Tibial nerve (tissue), 4 donors: ENCODE data around the gene NFIB. TPM values are rescaled to one million over a fixed set of nuclear protein-coding genes. Genes with fewer than 3 reads are reported as not detected.

Experiments
- DNase-seq, 2 donors: peaks; one replicate each; pipeline ENCODE4 v3.0.0-alpha.2; 2019; ENCODE audit warnings: low spot score in 2 of 2
- H3K27ac ChIP-seq, 4 donors: fragments of 200-600 bp; sonication (generic) in 3 of 4; one replicate each; pipeline ENCODE4 v1.5.1; 2017 to 2019; ENCODE audit warnings: mild to moderate bottlenecking in 1 of 4
- H3K27me3 ChIP-seq, 2 donors: fragments of 200-600 bp; sonication (generic) in 1 of 2; one replicate each; pipeline versions ENCODE4 v1.5.1 to v1.6.0; 2017 to 2019
- H3K36me3 ChIP-seq, 3 donors: fragments of 200-600 bp; sonication (generic); one replicate each; pipeline ENCODE4 v1.5.1; 2018 to 2019
- H3K4me1 ChIP-seq, 4 donors: fragments of 200-600 bp; sonication (generic) in 3 of 4; one replicate each; pipeline ENCODE4 v1.5.1; 2017 to 2019
- H3K4me3 ChIP-seq, 4 donors: fragments of 200-600 bp; sonication (generic) in 3 of 4; one replicate each; pipeline ENCODE4 v1.5.1; 2017 to 2019; ENCODE audit warnings: mild to moderate bottlenecking in 1 of 4, moderate library complexity in 1 of 4
- H3K9me3 ChIP-seq, 4 donors: fragments of 200-600 bp; sonication (generic) in 3 of 4; one replicate each; pipeline ENCODE4 v1.5.1; 2017 to 2019
- CTCF ChIP-seq, 5 experiments: fragments of 200-600 bp in 3 of 5; fragments of 450-650 bp in 2 of 5; sonication (generic) in 3 of 5; IDR thresholded peaks; one replicate each; pipeline ENCODE4 v1.5.1; 2016 to 2019; ENCODE audit warnings: antibody characterized with exemption in 5 of 5, mild to moderate bottlenecking in 3 of 5, moderate library complexity in 2 of 5
- EP300 ChIP-seq, 2 donors: sonication (generic); formaldehyde crosslinking; IDR thresholded peaks; one replicate each; pipeline ENCODE4 v1.6.1; 2017; ENCODE audit warnings: antibody characterized with exemption in 2 of 2, mild to moderate bottlenecking in 1 of 2
- POLR2A ChIP-seq, 2 donors: fragments of 450-650 bp; IDR thresholded peaks; one replicate each; pipeline ENCODE4 v1.6.1; 2017; ENCODE audit warnings: antibody characterized with exemption in 2 of 2, mild to moderate bottlenecking in 2 of 2, moderate library complexity in 2 of 2
- WGBS, 2 donors: methylation state at CpG; one replicate each; pipeline ENCODE4 v1.1.5; 2018; 5-methylcytosine and 5-hydroxymethylcytosine counted together
- total RNA-seq, 4 donors: library from RNA; depleted of rRNA; stranded (reverse); fragments of >200 nt; gene quantifications; one replicate each; pipeline ENCODE4 v1.1.0, GENCODE V29; 2016

Gene NFIB
- total RNA-seq, 4 donors from 2014 or later = 52.1 to 125 (median 78.1) TPM

- H3K27me3 ChIP-seq = no peaks in the 10 kb centered on the region
- 63 to 68% methylated on average over 8 of the region's 8 CpGs for WGBS, 2 donors
Measured at GRCh38 chr9:14209399-14210345, 104.3 kb downstream of the NFIB start.

GRCh38 chr9:14207352-14207995 lies 106.5 kb downstream of the NFIB start:
- no peak overlapping the region for H3K4me3 ChIP-seq
- H3K27ac ChIP-seq = no peak overlapping the region
- no peaks in the 10 kb centered on the region for H3K27me3 ChIP-seq
- peaks cover 0 to 60% (median 7%) of the 10 kb centered on the region in 4 donors for H3K4me1 ChIP-seq
- H3K9me3 ChIP-seq = no peaks in the 10 kb centered on the region
- no peaks in the 10 kb centered on the region for H3K36me3 ChIP-seq
- no peak for TF ChIP-seq EP300 (IDR thresholded peaks at IDR 0.05)
- no peak for TF ChIP-seq POLR2A (IDR thresholded peaks at IDR 0.05)
- TF ChIP-seq CTCF (IDR thresholded peaks at IDR 0.05) = no peak
- DNase-seq = no peak
- WGBS, 2 donors = 78 to 92% methylated on average over 6 of the region's 6 CpGs

More at GRCh38 chr9:14209399-14210345, 104.3 kb downstream of the NFIB start:
- peaks cover 0 to 65% (median 6%) of the 10 kb centered on the region in 4 donors for H3K4me1 ChIP-seq
- no peak overlapping the region for H3K27ac ChIP-seq
- no peak overlapping the region for H3K4me3 ChIP-seq
- no peak for DNase-seq
- H3K9me3 ChIP-seq = no peaks in the 10 kb centered on the region
- no peaks in the 10 kb centered on the region for H3K36me3 ChIP-seq
- TF ChIP-seq POLR2A (IDR thresholded peaks at IDR 0.05) = no peak
- TF ChIP-seq EP300 (IDR thresholded peaks at IDR 0.05) = no peak
- TF ChIP-seq CTCF (IDR thresholded peaks at IDR 0.05) = no peak

- 64 to 76% methylated on average over 1 of the region's 1 CpG for WGBS, 2 donors
- Histone ChIP-seq H3K4me3 (no peak overlapping the region), H3K36me3 (no peaks in the 10 kb centered on the region), H3K27me3 (no peaks in the 10 kb centered on the region), H3K9me3 (no peaks in the 10 kb centered on the region), H3K4me1 (peaks cover 0 to 57% (median 4%) of the 10 kb centered on the region in 4 donors), H3K27ac (no peak overlapping the region)
- TF ChIP-seq CTCF (IDR thresholded peaks at IDR 0.05) (no peak), EP300 (IDR thresholded peaks at IDR 0.05) (no peak), POLR2A (IDR thresholded peaks at IDR 0.05) (no peak)
- no peak for DNase-seq
Measured at GRCh38 chr9:14205463-14205862, 108.5 kb downstream of the NFIB start.

- Histone ChIP-seq H3K36me3 (no peaks in the 10 kb centered on the region), H3K9me3 (no peaks in the 10 kb centered on the region), H3K4me1 (peaks cover 0 to 56% (median 12%) of the 10 kb centered on the region in 4 donors), H3K27ac (peak overlapping the region; percentile 34 to 74 (median 60)), H3K4me3 (peak overlapping the region in 2 of 4 donors; percentile 7 to 21), H3K27me3 (no peaks in the 10 kb centered on the region)
- WGBS, 2 donors = 18 to 27% methylated on average over 12 of the region's 12 CpGs
- peak in 1 of 2 donors; percentile 63 for TF ChIP-seq EP300 (IDR thresholded peaks at IDR 0.05)
- no peak for TF ChIP-seq CTCF (IDR thresholded peaks at IDR 0.05)
- no peak for DNase-seq
Measured at GRCh38 chr9:14203356-14204056, 110.4 kb downstream of the NFIB start.
